Endothelial cell of umbilical vein (primary cell): Measurements from ENCODE around the gene PDIA4. TPM values are rescaled to one million over a fixed set of nuclear protein-coding genes. Genes with fewer than 3 reads are reported as not detected.

Experiments
- BruUV-seq: library from RNA; stranded (reverse); fragments of 400-500 nt; replicated peaks from 2 replicates; lab custom pipeline; 2021; lab: Mats Ljungman, UMichigan
- CTCF ChIA-PET: fragments of 300-600, 350-600 bp; sonication (Branson Sonifier 250); formaldehyde crosslinking; loops from one replicate; lab custom pipeline; 2021; ENCODE audit warnings: antibody characterized with exemption, inconsistent platforms; lab: Charles Lee
- POLR2A ChIA-PET: fragments of 300-600, 350-600 bp; sonication (Branson Sonifier 250); formaldehyde crosslinking; loops from one replicate; lab custom pipeline; 2021; ENCODE audit warnings: antibody characterized with exemption, inconsistent platforms; lab: Charles Lee
- DNase-seq: peaks from one replicate; pipeline ENCODE4 v3.0.0-alpha.2; 2011; ENCODE audit warnings: low read depth, low spot score
- FAIRE-seq: peaks from 2 replicates; lab custom pipeline; 2011; peaks lifted over from hg19 to GRCh38; lab: Jason Lieb, UNC
- H2AFZ ChIP-seq: 2 replicates; pipeline ENCODE4 v1.6.0; 2012; ENCODE audit warnings: low read depth, low read length, control low read depth, inconsistent platforms
- H3K27ac ChIP-seq: 2 replicates; pipeline ENCODE4 v1.5.1; 2011; ENCODE audit warnings: low read depth, mild to moderate bottlenecking, control low read depth, low read length, moderate library complexity; ENCODE audit not compliant: insufficient read depth
- H3K27me3 ChIP-seq, 2 experiments: 2 replicates each; pipeline versions ENCODE4 v1.6.0 to v1.6.1; 2011; ENCODE audit warnings: low read length in 2 of 2, mixed read lengths in 1 of 2; ENCODE audit not compliant: control insufficient read depth in 2 of 2, insufficient read depth in 2 of 2
- H3K36me3 ChIP-seq, 2 experiments: 2 replicates in 1 of 2; 3 replicates in 1 of 2; pipeline ENCODE4 v1.5.1; 2011; ENCODE audit warnings: low read length in 2 of 2, mild to moderate bottlenecking in 1 of 2, moderate library complexity in 1 of 2; ENCODE audit not compliant: control insufficient read depth in 2 of 2, insufficient read depth in 2 of 2; ENCODE audit errors: extremely low read depth in 1 of 2
- H3K4me1 ChIP-seq: 3 replicates; pipeline ENCODE4 v1.5.1; 2011; ENCODE audit warnings: mild to moderate bottlenecking, low read length; ENCODE audit not compliant: control insufficient read depth, insufficient read depth; ENCODE audit errors: extremely low read depth
- H3K4me2 ChIP-seq: 2 replicates; pipeline ENCODE4 v1.6.1; 2011; ENCODE audit warnings: low read length, control low read depth, mixed read lengths; ENCODE audit not compliant: insufficient read depth
- H3K4me3 ChIP-seq, 3 experiments: fragments of 200-600 bp in 1 of 3; sonication (generic), shearing (Covaris generic) in 1 of 3; replicated peaks in 1 of 3; 2 replicates each; pipeline ENCODE4 v1.5.1; 2011 to 2016; ENCODE audit warnings: control low read depth in 3 of 3, low read length in 3 of 3, mild to moderate bottlenecking in 2 of 3, inconsistent platforms in 1 of 3, low read depth in 1 of 3, moderate library complexity in 1 of 3; ENCODE audit not compliant: insufficient read depth in 1 of 3
- H3K79me2 ChIP-seq: 2 replicates; pipeline ENCODE4 v1.6.0; 2012; ENCODE audit warnings: low read length, inconsistent platforms; ENCODE audit not compliant: control insufficient read depth, insufficient read depth
- H3K9ac ChIP-seq: replicated peaks from 2 replicates; pipeline ENCODE3; 2011; ENCODE audit warnings: low read length, control low read depth; ENCODE audit not compliant: insufficient read depth; ENCODE audit errors: extremely low read depth
- H3K9me1 ChIP-seq: replicated peaks from 3 replicates; pipeline ENCODE4 v1.6.0; 2011; ENCODE audit warnings: mild to moderate bottlenecking, low read length; ENCODE audit not compliant: control insufficient read depth, insufficient read depth; ENCODE audit errors: extremely low read depth
- H3K9me3 ChIP-seq: replicated peaks from 2 replicates; pipeline ENCODE4 v1.5.1; 2012; ENCODE audit warnings: low read length, inconsistent platforms; ENCODE audit not compliant: control insufficient read depth, insufficient read depth
- H4K20me1 ChIP-seq: replicated peaks from 2 replicates; pipeline ENCODE3; 2011; ENCODE audit warnings: mild to moderate bottlenecking, low read length; ENCODE audit not compliant: control insufficient read depth, insufficient read depth; ENCODE audit errors: extremely low read depth
- EZH2 ChIP-seq: IDR thresholded peaks from 2 replicates; pipeline ENCODE4 v1.6.1; 2012; ENCODE audit warnings: borderline replicate concordance, low read depth, mild to moderate bottlenecking, moderate library complexity, low read length, inconsistent platforms; ENCODE audit not compliant: severe bottlenecking
- FOS ChIP-seq: IDR thresholded peaks from 2 replicates; pipeline ENCODE4 v1.6.1; 2011; ENCODE audit warnings: mild to moderate bottlenecking, low read length, moderate library complexity, borderline replicate concordance; ENCODE audit not compliant: insufficient read depth
- GATA2 ChIP-seq: IDR thresholded peaks from 2 replicates; pipeline ENCODE4 v1.7.0; 2011; ENCODE audit warnings: low read depth, mild to moderate bottlenecking, moderate library complexity, mixed read lengths, low read length; ENCODE audit not compliant: insufficient read length, insufficient read depth
- JUN ChIP-seq: IDR thresholded peaks from 2 replicates; pipeline ENCODE4 v1.6.1; 2011; ENCODE audit warnings: borderline replicate concordance, low read depth; ENCODE audit not compliant: insufficient read length, insufficient read depth
- MYC ChIP-seq: IDR thresholded peaks from one replicate; pipeline ENCODE4 v1.6.1; 2011; ENCODE audit warnings: mild to moderate bottlenecking, low read depth, low read length
- POLR2A ChIP-seq: IDR thresholded peaks from 2 replicates; pipeline ENCODE4 v1.6.1; 2012; ENCODE audit warnings: low read depth, mild to moderate bottlenecking, control low read depth, low read length
- POLR2AphosphoS5 ChIP-seq: IDR thresholded peaks from 2 replicates; pipeline ENCODE4 v1.6.1; 2012; ENCODE audit warnings: low read depth, mild to moderate bottlenecking, control low read depth, low read length, moderate library complexity; ENCODE audit not compliant: insufficient read depth
- dilution Hi-C: fragments of 300-500 bp; cut with MboI; formaldehyde crosslinking; loops from one replicate; pipeline ENCODE4 v1.15.0; 2019; ENCODE audit warnings: low sequenced_read_pairs; ENCODE audit not compliant: extremely low pct_ligation_motif_present
- intact Hi-C: fragments of 100-400 bp; cut with micrococcal nuclease; formaldehyde crosslinking; loops from one replicate; pipeline ENCODE4 v1.10.0; 2022
- polyA plus RNA-seq, 4 experiments: library from polyadenylated mRNA; depleted of rRNA in 3 of 4; stranded (reverse) in 3 of 4; unstranded in 1 of 4; fragments of >200 nt; gene quantifications; 2 replicates each; pipeline versions ENCODE4 v1.2.1 to v1.2.3, GENCODE V29; 2011 to 2012; ENCODE audit warnings: missing spikeins in 1 of 4
- total RNA-seq: library from RNA; stranded (reverse); gene quantifications from 2 replicates; pipeline ENCODE4 v1.2.3, GENCODE V29; 2021
- TF ChIP-seq, protein P1 (sequence below), 2 donors: IDR thresholded peaks; 1 replicate in 1 of 2; 2 replicates in 1 of 2; pipeline ENCODE4 v1.5.1; 2011; ENCODE audit warnings: low read length in 2 of 2, mild to moderate bottlenecking in 2 of 2, moderate library complexity in 2 of 2, control low read depth in 1 of 2, inconsistent platforms in 1 of 2, low read depth in 1 of 2; ENCODE audit not compliant: insufficient read depth in 1 of 2; ENCODE audit errors: extremely low read depth in 1 of 2
- TF ChIP-seq, protein P2 (sequence below): IDR thresholded peaks from 2 replicates; pipeline ENCODE4 v1.6.1; 2011; ENCODE audit not compliant: insufficient read depth, insufficient read length

Gene PDIA4
- total and polyA plus RNA-seq, 2 donors (not counting 3 experiments of a cell fraction or from before 2014, with no cell fraction given): 217 to 308 TPM

DNA sequence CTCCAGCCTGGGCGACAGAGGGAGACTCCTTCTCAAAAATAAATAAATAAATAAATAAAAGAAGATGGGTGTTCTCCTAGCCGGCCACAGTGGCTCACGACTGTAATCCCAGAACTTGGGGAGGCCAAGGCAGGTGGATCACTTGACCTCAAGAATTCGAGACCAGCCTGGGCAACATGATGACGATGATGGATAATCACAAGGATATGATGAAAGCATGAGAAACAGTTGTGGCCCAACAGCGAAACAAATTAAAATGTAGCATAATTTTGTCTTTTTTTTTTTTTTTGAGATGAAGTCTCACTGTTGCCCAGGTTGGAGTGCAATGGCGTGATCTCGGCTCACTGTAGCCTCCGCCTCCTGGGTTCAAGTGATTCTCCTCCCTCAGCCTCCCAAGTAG lies 49.3 kb upstream of the PDIA4 start:
- Histone ChIP-seq H3K9ac (no peak overlapping the region), H4K20me1 (no peaks in the 10 kb centered on the region), H2AFZ (no peak overlapping the region), H3K4me2 (no peak overlapping the region), H3K27ac (no peak overlapping the region), H3K36me3 (no peaks in the 10 kb centered on the region), H3K4me3 (no peak overlapping the region), H3K4me1 (no peaks in the 10 kb centered on the region), H3K27me3 (no peaks in the 10 kb centered on the region), H3K9me1 (no peaks in the 10 kb centered on the region), H3K79me2 (no peaks in the 10 kb centered on the region), H3K9me3 (no peaks in the 10 kb centered on the region)
- TF ChIP-seq EZH2 (no peak), POLR2A (no peak), POLR2AphosphoS5 (no peak), FOS (no peak), MYC (no peak), JUN (no peak), GATA2 (no peak)
- TF ChIP-seq, protein P1, sequence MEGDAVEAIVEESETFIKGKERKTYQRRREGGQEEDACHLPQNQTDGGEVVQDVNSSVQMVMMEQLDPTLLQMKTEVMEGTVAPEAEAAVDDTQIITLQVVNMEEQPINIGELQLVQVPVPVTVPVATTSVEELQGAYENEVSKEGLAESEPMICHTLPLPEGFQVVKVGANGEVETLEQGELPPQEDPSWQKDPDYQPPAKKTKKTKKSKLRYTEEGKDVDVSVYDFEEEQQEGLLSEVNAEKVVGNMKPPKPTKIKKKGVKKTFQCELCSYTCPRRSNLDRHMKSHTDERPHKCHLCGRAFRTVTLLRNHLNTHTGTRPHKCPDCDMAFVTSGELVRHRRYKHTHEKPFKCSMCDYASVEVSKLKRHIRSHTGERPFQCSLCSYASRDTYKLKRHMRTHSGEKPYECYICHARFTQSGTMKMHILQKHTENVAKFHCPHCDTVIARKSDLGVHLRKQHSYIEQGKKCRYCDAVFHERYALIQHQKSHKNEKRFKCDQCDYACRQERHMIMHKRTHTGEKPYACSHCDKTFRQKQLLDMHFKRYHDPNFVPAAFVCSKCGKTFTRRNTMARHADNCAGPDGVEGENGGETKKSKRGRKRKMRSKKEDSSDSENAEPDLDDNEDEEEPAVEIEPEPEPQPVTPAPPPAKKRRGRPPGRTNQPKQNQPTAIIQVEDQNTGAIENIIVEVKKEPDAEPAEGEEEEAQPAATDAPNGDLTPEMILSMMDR (IDR thresholded peaks at IDR 0.05; ENCODE audit: extremely low read depth in 1 of 2, insufficient read depth in 1 of 2, low read depth in 1 of 2, low read length in 2 of 2): no peak
- TF ChIP-seq, protein P2, sequence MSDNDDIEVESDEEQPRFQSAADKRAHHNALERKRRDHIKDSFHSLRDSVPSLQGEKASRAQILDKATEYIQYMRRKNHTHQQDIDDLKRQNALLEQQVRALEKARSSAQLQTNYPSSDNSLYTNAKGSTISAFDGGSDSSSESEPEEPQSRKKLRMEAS: no peak
- FAIRE-seq (no peak), DNase-seq (no peak)
- intact Hi-C loops: no loop called here
- POLR2A ChIA-PET: interaction anchor here (0.7 kb wide), 1 partner anchor 66 kb away, joined by 3 read pairs; no protein-coding TSS in a partner anchor
- CTCF ChIA-PET: no interaction called here
- dilution Hi-C loops: no loop called here
- BruUV-seq: no TSS peak
